Measurements from ENCODE around the gene CTXN1.
"Not testable (repeated sequence)": the region's sequence is repeated elsewhere in the genome, so short reads cannot be mapped to it uniquely, and the experiment has no call there.

CTXN1 gene

DNA sequence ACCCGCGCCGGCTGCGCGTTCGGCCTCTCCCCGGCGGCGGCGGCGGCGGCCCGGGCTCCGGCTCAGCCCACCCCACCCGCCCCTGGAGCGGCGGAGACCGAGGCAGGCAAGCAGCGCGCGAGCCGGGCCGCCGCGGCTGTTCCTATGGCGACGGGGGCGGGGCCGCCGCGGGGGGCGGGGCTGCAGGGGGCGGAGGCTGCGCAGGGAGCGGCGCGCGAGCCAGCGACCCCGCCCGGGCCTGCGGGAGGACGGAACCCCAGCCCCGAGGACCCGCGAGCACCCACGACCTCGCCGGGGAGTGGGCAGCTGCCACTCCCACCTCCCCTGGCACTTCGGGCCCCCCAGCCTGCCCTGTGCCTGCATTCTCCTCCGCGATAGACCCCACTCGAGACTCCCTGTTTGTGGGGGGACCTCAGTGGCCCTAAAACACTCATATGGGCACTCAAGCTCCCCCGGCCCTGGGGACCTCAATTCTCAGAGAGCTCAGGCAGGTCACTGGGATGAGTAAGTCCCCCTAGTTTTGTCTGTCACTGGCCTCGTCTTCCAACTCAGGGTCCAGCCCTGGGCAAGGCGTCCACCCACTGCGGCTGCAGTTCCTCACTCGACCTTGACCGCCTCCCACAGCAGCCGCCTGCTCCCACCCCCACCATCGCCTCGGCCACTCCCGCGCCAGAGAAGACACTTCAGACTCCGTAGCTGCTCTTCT, at the start of gene CTXN1:
CTXN1 (minus strand) TSS at position 115 of the 706 bp plus-strand sequence. CDS start 597 bp downstream, outside the sequence.
- DNase-seq = peak; percentile 56

DNA sequence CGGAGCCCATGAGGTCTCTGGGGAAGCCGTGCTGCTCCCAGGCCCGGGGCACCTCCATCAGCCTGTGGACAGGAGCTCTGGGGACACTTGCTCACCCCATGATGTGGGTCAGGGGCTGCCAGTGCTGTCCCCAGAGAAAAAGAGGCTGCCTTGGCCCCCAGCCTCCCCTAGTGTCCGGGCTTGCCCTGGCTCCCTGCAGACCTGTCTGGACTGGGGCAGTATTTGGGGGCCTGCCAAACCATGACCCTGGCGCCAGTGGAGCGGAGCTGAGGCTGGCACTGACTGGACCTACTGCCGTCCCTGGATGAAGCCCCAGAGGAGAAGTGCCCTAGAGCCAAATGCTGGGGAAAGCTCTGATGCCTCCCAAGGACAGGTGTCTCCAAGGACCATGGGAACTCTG, 49.1 kb upstream of the CTXN1 start:
- DNase-seq = no peak

DNA sequence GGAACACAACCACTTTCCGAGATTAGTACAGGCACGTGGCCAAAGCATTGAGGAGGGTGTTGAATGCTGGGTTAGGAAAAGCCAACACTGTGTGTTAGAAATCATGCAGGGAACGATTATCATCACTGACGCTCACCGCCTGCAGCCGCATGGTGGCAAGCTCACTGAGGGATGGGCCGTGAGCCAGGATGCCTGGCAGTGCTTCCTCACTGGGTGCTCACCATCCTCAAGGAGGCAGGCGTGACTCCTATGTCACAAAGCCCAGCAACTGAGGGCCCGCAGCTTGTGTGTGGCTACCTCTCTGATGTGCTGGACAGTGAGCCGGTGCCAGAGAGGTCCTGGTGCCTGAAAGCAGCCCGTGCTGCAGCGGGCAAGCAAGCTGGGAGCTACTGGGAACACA, 47.9 kb upstream of the CTXN1 start:
- no peak for DNase-seq

DNA sequence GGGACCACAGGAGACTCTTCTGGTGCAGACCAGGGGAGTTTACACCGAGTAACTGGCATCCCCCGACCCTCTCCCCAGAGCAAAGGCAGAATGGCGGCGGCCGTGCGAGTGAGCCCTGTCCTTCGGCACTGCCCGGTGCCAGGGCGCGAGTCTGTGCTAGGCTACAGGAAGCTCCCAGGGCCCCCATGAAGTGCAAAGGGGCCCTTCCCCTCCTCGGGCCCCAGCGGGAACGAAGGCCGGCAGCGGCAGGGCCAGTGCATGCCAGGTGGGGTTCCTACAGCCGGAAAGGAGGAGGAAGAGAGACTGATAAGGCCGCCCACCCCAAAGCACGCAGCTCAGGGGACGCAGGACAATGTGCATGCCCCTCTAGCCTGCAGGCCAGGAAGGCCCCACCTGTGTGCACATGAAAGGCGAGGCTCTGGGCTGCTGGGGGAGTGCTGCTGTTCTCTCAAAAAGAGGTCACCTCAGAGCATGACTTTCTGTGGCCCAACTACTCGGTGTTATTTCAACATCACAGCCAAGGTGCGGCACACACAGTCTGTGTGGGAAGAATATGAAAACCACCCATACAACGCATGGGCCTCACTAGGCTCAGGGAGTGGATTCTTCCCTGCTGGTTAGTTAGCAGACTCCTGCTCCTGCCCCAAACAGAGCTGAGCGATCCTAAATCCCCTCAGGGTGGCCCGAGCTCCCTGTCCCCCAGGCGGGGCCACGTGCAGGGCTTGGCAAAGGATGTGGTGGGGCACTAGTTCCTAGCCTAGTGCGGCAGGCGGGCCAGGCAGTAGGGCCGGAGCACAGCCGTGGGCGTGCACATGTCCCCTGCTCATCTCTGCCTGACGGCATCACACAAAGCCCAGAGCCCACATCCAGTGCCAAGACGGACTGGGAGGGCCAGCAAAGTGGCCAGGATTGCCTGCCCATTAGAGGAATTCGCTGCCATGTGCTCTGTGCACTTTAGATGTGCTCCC, 45.9 kb upstream of the CTXN1 start:
- no peak for DNase-seq

DNA sequence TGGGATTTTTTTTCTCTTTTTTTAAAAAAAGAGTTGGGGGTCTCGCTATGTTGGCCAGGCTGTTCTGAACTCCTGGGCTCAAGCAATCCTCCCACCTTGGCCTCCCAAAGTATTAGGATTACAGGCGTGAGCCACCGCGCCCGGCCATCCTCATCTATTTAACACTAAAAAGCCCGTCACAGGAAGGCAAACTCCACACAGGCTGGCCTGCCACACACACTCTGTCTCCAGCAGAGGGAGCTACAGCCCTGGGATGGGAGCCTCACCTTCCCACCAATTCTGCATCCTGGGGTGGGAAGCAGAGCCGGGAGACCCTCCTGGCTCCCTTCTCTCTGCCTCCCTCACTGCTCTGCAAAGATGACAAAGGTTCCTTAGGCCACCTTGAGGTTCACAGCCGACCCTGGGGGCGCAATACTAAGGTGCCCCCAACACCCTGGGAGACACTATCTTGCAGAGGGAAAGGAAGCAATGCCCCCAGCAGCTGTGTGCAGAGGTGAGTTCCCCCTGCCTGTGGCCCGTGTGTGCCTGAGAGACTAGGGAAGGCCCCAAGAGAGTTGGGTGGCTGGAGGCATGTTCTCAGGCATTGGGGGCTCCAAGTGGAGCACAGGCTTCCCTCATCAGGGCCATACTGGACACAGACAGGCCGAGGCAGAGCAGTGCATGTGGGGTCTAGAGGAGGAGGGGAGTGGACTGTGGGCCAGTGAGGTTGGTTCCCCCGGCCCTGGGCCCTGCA, 44.9 kb upstream of the CTXN1 start:
- DNase-seq = peak; percentile 38

DNA sequence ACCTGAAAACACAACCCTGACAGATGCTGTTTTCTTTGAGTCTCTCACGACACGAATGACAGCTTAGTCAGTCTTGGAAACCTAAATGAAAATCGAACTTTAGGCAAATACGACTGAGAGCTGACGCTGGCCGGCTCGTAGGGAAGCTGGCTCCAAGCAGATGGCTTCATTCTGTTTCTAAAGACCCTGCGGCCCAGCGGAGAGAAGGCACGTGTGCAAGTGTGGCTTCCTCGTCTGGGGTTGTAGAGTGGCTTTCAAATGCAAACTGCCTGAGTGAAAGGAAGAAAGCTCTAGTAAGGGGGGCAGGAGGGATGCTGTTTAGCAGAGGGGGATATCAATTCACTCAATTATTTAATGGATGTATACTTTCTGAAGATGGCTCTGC, 43.6 kb upstream of the CTXN1 start:
- no peak for DNase-seq

DNA sequence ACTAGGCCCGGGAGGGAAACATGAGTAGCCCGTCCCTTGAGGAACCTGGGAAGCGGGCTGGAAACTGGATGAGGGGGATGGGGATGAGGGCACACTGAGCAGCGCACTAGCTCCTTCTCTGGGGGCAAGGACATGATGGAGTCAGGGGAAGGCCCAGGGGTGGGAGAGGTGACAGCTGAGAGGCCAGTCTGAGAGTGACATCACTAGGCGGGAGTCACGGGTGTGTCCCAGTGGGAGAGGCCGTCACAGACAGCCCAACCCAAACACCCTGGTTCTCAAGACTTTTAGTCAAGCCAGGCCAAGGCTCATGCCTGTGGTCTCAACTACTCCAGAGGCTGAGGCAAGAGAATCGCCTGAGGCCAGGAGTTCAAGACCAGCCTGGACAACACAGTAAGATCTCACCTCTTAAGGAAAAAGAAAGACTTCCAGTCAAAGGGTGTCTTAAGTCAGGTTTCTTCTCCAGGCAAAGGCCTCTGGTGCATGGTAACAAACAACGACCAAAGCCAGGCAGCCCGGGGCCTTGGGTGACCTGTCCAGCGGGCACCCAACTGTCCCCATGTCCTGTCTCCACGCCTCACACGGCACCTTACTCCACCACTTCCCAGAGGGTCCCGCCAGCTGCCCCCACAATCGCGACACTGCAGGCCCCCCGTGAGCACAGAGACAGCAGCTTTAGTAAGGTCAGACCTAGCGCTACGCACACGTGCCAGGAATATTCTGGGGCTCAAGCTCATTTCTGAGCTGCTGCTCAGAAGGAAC, 43.0 kb upstream of the CTXN1 start:
- DNase-seq = no peak

DNA sequence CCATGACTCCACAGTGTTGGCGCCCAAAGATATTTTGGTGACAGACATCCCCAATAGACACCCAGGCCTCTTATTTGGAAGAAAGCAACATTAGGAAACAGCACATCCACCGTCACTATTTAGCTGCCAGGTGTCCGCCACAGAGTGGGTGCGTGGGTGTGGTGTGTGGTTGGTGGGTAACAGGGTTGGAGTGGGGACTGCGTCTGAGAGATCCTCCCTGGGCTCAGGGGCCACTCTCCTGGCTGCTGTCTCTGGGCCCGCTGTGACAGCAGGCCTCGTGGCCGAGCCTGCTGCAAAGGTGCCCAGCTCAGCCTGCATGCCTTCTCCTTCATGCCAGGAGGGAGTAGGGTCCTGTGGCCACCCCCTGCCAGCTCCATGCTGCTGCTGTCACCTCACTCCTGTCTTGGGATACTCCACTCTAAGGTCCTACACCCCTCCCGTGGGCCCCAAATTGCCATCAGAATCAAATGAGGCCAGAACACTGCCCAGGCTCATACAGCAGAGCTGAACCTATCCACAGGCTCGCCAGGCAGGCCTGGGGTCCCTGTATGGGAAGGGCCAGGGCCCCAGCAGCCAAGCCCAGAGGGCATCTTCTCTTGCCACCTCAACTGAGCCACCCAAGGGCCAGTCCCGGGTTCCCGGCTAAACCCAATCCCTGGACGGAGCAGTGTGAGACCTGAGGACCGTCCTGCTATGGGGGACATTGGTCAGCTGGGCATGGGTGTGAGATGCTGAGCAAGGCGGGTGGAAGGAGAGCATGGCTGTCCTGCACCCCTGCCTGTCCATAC, 42.3 kb upstream of the CTXN1 start:
- no peak for DNase-seq

DNA sequence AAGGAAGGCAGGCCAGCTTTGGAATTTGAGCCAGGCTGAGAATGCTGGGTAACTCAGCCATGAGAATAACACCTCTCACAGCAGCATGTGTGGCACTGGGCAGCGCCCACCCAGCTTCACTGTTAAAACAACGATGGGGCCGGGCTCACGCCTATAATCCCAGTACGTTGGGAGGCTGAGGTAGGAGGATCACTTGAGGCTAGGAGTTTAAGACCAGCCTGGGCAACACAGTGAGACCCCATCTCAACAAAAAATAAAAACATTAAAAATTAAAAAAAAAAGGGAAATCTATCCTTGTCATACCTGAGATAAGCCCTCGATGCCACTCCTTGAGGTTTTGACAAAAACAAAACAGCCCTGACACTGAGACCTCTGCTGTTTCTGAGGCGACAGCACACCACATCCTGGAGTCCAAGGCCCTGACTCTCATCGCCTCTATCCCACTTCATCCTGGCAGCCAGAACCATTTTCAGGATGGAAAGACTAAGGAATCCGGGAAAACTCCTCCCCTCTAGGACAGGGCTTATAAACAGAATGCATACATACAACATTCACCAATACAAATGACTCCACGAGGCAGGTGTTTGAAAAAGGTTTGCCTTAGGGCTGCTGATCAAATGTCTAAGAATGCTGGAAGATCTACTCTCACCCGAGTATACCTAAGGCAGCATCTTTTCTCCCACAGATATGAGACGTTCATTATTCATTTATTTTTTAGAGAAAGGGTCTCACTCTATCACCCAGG, 40.2 kb upstream of the CTXN1 start:
- no peak for DNase-seq

DNA sequence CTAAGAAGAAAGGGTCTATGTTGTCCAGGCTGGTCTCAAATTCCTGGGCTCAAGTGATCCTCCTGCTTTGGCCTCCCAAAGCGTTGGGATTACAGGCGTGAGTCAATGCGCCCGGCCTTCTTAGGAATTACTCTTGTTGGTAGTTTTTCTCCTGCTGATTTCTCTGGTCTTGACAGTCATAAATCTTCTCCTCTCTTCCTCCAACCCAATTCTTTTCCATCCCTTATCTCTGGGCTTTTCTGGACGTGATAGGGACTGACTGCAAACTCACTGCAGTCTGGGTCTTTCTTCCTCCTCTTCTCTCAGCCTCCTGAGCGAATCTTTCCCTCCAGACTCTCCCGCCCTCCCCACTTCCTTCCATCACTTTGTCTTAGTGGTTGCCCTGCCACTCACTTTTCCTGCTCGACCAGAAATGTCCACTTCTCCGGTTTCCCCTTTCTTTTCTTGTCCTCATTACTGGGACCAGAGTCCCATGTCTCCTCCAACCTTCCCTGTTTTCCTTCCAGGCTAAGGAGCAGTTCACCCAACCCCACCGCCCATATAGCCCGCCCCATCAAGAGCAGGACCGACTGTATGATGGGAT, 39.4 kb upstream of the CTXN1 start:
- no peak for DNase-seq

DNA sequence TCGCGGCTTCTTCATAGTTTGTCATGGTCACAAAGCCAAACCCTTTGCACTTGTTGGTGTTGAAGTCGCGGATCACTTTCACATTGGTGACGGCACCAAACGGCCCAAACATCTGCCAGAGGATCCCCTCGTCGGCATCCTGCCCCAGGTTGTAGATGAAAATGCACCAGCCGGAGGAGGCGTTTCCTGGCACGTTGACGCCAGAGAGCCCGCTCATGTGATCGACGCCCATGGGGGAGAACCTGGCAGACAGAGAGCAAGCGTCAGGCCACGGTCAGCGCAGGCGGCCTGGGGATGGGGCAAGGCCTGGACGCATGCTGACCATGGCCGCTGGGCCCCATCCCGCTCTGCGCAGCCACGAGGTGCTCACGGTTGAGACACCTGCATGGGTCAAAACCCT, 37.6 kb upstream of the CTXN1 start:
- no peak for DNase-seq

DNA sequence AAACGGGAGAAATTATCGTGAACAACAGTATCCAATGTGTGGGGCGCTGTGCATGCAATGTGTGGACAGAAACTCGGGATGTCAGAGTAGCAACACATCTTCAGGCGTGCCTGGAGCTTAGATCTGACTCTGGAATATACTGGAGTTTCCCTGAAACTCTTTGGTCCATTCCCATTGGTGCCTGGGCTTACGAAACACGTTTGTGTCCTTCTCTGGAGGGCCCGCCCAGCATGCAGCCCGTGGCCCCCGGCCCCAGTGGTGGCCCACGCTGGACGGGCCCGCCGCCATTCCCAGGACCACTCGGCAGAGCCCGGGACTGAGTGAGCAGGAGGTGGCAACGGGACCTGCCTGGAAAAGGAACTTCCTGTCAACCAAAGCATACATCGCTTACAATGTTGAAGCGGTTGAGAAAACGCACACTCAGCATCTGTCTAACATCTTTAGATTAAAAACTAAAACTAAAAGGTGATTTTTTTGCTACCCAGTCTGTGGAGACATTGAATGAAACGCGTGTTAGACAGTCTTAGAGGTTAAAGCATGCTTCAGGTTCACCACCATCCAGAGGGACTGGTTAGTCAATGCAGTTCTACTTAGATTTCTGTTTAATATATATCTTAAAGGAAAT, 36.8 kb upstream of the CTXN1 start:
- no peak for DNase-seq

DNA sequence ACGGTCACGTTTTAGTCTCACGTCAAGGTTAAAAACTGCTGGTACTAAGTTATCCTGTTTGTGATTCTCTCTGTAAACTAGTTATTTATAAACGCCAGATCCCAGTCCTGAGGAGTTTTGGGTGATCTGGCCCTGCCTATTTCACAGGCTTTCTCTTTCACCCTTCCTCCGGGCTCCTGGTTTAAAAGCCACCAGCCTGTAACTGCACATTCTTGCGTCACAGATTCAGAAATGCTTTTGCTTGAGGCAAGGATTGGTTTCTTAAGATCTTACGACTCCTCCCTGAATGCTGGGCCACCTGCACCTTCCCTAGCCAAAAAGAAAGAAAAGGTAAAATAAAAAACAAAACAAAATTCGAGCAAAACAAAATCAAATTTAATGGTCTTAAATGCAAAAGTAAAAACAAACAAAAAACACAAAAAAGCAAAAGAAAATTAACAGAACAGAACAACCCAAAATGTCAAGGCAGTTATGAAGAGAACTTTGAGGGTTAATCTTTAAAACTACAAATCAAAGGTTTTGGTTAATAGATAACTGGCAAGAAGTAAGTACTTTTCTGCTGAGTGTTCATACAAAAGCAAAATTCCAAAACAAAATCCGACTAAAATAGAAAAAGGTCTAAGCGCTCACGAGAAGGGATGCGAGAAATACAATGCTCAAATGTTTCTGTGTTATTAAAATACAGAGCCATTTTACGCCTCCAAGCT, 36.1 kb upstream of the CTXN1 start:
- no peak for DNase-seq

DNA sequence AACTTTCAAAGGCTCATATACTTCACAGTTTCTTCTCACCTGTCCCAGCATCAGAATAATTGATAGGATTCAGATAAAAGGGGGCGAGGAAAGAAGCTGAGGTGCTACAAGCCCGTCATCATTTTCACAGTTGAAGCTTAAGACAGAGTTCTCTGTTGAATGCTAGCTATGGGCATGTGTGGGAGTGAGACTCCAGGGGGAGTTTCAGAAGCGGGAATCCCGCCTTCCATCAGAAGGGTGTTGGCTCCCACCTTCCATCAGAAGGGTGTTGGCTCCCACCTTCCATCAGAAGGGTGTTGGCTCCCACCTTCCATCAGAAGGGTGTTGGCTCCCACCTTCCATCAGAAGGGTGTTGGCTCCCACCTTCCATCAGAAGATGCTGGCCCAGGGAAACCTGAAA, 35.1 kb upstream of the CTXN1 start:
- not testable (repeated sequence) for DNase-seq

DNA sequence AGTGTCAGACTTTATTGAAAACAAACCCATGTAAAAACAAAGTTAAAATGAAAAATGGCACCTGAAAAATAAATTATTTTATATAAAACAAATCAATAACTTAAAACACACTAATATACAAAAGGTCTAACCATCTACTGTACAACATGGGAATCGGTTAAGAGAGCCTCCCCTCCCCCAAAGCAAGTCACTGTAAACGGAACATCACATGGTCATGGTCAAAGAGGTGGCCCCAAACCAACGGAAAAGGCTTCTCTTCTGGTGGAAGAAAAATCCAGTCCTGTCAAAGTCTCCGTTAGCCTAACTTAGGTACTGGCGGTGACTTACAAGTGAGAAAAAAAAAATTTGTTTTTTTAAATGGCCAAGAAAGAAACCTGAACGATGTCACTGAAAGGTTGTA, 33.3 kb upstream of the CTXN1 start:
- DNase-seq = no peak

DNA sequence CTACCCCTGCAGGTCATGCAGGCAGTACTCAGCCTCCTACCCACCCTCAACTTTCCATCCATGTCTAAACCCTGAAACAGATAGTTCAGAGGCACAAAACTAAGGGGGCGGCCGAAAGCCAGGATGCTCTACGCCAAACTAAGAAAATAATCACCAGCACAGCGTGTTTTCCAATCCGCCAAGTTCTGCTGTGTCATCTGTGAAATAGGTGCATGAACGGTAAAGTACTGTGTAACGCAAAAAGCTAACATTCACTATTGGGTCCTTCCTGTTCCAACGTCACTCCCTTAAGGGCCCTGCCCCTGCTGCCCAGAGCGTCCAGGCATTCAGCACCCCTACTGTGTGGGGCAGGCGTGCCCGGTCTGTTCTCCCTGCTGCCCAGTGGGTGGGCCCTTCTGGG, 29.8 kb upstream of the CTXN1 start:
- no peak for DNase-seq

DNA sequence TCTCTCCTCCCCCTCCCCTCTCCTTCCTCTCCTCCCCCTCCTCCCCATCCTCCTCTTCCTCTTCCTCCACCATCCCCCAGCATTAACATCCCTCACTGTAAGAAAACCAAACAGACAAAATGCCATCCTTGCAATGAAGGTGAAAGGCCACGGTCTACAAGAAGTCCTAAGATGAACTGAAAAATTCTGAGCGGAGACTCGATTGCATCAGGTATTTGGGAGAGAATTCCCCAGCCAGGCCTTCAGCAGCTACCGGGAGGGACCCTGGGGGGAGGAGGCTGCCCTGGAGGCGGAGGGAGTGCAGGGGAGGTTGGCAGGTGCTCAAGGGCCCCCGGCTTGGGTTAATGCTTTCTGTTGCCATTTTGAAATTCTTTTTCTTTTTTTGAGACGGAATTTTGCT, 27.6 kb upstream of the CTXN1 start:
- no peak for DNase-seq

DNA sequence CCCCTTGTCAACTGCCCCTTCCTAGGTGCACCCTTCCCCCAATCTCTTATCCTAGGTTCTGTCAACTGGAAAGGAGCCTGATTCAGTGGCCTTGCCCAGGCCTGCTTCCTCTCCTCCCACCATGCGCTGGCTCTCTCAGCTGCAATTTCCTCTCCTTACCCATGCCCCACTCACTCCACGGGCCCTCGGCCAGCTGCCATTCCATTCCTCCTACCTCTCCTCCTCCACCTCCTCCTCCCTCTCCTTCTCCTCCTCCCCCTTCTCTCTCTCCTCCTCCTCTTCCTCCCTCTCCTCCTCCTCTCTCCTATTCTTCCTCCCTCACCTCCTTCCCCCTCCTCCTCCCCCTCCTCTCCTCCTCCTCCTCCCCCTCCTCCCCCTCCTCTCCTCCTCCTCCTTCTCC, 27.1 kb upstream of the CTXN1 start:
- DNase-seq = no peak

DNA sequence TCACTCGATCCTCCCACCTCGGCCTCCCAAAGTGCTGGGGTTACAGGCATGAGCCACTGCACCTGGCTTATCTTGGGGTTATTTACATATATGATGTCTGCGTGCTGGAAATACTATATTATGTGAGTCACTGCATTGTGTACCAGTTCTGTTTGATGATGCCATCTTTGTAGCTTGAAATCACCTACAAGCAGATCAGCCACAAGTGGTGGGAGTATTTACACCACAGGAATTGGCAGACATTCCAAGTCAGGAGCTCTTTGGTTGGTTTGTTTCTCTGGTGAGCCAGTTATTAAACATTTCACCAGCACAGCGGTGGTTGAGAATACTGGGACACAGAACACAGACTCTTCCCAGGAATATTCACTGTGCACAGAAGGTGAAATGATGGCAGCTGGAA, 22.0 kb upstream of the CTXN1 start:
- DNase-seq = no peak
